NT2/D1 (cell line): ENCODE results near the gene ARVCF.

Source experiments
- SUZ12 ChIP-seq: IDR thresholded peaks from 2 replicates; pipeline ENCODE4 v1.6.1; 2011; ENCODE audit not compliant: insufficient read length, insufficient read depth; ENCODE audit errors: extremely low read depth
- ZNF274 ChIP-seq: IDR thresholded peaks from 2 replicates; pipeline ENCODE4 v1.6.1; 2011; ENCODE audit warnings: mild to moderate bottlenecking, low read depth, low read length

DNA sequence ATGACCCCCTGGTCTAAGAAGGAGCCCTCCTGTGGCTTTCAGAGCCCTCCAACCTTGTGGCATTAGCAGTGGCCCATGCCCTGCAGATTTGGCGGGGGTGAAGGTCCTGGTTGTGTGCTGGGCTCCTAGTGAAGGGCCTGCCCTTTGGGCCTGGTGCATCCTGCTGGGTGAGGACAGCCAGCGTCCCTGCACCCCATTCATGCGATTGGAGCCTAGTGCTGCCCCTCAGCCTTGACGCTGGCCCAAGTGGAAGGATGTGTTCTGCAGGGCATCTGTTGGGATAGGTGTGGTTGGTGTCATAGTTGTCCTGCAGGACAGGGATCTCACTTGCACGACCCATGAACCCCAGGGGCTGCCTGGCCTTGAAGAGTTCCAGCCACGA, 35.3 kb upstream of the ARVCF start:
- TF ChIP-seq SUZ12, result no peak
- TF ChIP-seq ZNF274, result no peak
